HUDEP-2 (cell line): Measurements from ENCODE around the gene PPIL6.
"Not testable (repeated sequence)": the region's sequence is repeated elsewhere in the genome, so short reads cannot be mapped to it uniquely, and the experiment has no call there.

Source experiments
- DNase-seq, 76 experiments: peaks; one replicate each; lab custom pipeline; 2025; ENCODE audit not compliant: unreplicated experiment in 76 of 76; lab: John Stamatoyannopoulos, UW

The PPIL6 gene

DNA sequence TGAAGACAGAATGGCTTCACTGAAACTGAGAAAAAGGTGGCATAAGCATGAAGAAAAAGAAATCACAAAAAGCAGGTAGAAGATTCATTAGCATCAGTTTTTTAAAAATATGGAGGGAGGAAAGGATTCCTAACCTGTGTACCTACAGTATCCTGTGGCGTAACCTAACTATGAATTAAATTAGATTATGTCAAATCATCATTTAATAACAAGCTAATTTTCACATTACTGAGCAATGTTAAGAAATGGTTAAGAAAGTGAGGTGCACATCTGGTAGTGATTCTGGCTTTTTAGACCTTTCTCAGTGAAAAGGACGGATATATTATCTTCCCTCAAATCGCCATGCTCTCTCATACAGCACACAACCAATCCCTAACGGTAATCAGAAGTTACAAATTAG is 70.7 kb downstream of the PPIL6 start:
- no peak for DNase-seq

DNA sequence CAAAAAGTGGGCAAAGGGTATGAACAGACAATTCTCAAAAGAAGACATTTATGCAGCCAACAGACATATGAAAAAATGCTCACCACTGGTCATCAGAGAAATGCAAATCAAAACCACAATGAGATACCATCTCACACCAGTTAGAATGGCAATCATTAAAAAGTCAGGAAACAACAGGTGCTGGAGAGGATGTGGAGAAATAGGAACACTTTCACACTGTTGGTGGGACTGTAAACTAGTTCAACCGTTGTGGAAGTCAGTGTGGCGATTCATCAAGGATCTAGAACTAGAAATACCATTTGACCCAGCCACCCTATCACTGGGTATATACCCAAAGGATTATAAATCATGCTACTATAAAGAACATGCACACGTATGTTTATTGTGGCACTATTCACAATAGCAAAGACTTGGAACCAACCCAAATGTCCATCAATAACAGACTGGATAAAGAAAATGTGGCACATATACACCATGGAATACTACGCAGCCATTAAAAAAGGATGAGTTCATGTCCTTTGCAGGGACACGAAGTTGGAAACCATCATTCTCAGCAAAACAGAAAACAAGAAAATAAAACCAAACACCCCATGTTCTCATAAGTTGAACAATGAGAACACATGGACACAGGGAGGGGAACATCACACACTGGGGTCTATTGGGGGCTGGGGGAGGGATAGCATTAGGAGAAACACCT is 75.9 kb downstream of the PPIL6 start:
- not testable (repeated sequence) for DNase-seq

DNA sequence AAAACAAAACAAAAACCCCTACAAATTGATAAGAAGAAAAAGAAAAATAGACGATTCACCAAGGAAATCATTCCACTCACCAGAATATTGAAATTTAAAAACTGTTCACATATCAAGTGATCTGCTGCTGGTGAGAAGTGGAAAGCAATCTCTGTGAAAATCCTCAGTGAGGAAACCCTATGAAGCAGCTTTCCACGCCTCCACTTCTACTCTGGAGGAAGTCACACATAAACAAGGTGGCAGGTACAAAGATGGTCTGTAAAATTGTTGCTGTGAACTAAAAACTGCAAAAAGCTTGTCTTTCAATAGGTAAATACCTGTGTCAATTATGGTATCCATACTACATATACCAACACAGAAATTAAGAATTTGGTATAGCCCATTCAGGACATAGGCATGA is 76.7 kb downstream of the PPIL6 start:
- DNase-seq = no peak

DNA sequence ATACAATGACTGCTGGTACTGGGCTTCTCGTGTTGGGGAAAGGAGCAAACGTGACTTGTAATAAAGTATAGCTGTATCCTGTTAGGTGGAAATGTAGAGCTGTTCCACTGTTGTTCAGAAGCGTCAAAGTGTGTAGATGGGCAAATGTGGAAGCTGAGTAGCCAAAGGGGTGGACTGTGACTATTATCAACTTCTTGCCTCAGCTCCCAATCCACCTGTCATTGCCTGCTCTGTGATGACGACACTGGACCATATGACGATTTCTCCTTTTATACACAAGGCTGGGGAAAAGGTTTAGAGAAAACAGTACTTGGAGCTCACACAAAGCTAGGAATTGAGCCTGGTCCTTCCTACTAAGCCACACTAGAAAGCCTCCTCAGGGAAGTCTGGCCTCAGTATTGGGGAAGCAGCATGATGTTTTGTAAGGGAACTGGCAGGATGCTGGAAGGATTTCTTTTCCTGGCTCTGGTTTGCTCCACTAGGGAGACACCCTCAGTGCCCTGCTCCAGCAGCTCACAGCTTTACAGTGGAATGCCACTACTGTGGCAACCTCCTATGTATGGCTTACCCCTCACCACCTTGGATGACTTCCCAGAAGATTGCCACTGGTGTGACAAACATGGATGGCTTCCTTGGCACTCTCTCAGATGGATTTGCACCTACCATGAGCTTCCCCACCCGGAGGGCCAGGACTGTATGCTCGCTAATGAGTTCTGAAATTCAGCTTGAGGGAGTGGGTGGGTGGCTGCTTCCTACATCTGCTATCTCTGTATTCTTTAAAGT is 78.1 kb downstream of the PPIL6 start:
- DNase-seq = no peak

DNA sequence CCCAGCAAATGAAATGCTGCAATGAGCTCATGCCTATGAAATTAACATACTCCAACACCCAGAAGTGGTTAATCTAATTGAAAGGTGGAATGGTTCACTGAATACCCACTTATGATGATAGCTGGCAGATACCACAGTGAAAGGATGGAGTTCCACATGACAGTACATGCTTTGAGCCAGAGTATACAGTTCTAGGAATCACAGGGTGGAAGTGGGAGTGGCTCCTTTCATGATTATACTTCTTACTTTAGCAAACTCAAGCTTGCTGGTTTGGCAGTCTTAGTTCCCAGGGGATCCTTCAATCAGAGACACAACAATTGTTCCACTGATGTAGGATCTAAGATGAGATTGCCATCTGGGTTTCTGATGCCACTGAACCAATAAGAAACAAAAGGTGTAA is 79.6 kb downstream of the PPIL6 start:
- no peak for DNase-seq

DNA sequence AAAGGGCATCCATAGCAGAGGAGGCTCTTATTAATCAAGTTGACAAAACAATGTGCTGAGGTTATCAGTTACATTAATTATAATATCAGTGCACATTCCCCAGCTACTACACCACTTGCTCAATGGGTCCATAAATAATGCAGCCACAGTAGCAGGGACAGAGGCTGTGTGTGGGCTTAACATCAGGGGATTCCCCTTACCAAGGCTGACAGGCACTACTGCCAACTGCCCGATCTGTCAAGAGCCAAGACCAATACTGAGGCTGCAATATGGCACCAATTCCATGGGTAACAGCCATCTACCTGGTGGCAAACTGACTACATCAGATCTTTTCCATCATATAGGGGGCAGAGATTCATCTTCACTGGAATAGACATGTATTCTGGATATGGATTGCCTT is 80.1 kb downstream of the PPIL6 start:
- DNase-seq = no peak

DNA sequence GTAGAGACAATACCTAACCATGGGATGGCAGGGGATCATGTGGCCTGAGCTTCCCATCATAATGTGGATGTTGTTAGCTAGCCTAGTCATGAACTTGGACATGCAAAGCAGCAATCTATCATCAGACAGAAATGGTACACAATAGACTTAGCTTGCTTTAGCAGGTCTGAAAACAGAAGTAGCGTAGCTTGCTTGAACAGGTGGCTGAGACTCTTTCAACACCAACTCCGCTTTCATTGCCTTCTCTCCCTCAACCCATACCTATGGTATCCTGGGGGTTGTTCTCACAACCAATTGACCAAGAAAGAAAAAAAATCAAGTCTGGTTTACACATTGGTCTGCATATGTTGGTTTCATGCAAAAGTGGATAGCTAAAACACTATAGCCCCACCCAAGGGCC is 81.2 kb downstream of the PPIL6 start:
- no peak for DNase-seq

DNA sequence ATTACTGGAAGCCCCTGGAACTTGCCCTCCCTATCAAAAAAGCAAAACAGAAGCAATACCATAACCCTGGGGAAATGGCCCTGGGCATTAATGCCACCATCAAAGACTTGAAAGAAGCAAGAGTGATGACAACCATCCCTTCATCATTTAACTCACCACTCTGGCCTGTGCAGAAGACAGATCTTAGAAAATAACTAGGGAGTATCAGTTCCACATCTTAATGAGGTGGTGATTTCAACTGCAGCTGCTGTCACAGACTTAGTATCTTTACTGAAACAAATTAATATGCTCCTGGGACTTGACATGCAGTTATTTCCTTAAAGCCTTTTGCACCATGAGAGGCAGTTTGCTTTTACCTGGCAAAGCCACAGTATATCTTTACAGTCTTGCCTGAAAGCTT is 82.2 kb downstream of the PPIL6 start:
- DNase-seq = no peak

DNA sequence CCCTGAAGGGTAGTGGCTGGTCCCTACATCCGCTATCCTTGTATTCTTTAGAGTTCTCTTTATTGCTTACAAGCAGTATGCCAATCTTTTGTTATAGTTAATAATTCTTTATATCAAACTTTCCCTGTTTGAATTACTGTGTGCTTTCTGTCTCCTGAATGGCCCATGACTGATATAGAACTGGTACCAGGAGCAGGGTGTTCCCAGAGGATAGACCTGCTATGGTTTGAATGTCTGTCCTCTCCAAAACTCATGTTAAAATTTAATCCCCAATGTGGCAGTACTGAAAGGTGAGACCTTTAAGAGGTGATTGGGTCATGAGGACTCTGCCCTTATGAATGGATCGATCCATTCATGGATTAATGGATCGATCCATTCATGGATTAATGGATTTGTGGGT is 84.2 kb downstream of the PPIL6 start:
- no peak for DNase-seq

DNA sequence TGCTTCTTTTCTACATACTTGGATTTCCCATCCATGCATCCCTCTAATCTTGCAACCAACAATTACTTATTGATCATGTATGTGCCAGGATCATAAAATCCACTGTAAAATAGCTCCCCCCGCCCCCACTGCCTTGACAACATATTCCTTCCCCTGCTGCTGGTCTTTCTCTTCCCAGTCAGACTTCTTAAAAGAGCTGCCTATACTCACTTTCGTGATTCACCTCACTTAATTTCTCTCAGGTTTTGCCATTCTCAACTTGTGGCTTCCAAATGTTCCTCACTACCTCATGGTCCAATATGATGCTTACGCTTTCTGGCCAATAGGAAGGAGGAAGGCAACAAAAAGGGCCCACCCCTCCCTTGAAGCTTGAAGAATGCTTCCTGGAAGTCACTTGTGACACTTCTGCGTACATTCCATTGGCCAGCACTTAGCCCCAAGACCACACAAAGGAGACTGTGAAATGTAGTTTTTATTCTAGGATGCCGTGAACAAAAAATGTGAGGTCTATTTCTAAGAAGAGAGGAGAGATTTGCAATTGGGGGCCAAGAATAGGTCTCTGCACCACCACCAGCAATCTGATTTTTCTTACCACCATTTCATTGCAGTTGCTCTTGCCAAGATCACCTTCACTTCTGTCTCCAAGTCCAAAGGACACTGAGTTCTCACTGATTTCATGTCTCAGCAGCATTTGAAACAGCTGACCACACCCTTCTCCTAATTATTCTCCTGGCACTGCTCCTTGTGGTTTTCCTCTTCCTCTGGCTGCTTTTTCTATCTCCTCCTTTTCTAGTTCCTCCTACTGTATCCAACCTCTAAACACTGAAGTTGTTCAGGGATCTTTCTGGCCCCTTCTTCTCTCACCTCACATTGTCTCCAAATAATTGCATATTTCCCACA is 88.9 kb downstream of the PPIL6 start:
- no peak for DNase-seq

DNA sequence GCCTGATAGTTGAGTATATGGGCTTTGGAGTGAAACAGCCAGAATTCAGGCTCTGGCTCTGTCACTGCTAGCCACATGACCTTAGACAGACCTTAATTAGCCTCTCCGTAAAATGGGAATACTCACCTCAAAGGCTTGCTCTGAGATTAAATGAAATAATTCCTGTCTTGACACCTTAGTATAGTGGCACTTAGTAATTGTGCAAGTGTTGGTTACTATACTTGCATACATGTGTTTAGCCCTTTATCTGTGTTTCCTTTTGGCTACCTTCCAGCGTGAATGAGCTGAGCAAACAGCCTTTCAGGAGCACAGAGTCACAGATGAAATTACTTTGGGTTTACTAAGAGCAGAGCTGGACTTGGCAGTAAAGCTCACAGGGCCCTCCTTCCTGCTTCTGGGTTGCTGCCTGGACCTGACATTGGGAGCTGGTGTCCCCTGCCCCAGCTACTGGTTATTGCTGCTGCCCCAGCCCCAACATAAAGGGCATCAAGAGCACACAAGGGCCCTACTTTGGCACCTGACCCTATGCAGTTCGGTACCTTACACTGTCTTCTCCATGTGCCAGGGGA is 90.9 kb downstream of the PPIL6 start:
- DNase-seq = peak in 58 of 76 experiments; percentile 8 to 82 (median 51)

DNA sequence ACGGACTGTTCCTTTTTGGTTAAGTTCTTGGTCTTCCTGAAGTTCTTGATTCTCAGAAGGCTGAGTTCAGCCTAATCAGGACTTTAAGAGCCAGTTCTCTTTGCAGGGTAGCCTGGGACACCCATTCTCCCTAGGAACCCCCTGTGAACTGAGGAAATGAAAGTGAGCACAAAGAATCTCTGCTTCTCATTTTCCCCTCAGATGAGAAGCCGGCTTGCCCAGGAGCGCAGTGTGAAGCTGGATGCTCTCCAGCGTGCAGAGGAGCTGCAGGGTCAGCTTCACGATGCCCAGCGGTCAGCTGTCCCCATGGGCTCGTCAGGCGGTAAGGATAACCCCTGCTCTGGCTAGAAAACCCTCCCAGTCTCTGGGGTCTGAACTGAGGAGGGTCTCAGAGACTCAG is 92.2 kb downstream of the PPIL6 start:
- no peak for DNase-seq

DNA sequence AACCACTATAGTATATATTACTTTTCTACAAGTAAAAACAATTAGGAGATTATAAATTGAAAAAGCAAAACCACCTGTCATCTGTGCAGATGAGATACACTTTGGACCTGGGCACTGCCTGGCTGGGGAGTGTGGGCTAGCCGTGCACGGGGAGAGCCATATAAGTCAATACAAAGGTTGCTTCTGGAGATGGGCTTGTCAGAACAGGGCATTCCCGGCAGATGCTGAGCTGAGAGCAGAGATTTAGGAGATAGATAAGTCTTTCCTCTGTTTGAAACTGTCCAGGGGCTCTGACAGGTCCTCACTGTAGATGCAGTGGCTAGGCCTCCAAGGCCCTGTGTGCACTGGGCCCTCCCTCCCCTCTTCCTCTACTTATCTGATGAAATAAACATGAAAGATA is 92.6 kb downstream of the PPIL6 start:
- no peak for DNase-seq

DNA sequence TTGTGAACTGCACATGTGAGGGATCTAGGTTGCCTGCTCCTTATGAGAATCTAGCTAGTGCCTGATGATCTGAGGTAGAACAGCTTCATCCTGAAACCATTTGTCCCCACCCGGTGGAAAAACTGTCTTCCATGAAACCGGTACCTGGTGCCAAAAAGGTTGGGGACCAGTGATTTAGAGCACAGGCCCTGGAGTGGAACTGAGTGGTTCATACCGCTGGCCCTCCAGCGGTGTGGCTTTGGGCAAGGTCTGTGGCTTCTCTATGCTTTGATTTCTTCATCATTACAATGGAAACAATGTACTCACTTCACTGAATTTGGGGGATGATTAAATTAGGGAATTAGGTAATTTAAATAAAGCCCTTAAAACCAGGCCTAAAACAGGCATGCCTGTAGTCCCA is 94.4 kb downstream of the PPIL6 start:
- DNase-seq = no peak

DNA sequence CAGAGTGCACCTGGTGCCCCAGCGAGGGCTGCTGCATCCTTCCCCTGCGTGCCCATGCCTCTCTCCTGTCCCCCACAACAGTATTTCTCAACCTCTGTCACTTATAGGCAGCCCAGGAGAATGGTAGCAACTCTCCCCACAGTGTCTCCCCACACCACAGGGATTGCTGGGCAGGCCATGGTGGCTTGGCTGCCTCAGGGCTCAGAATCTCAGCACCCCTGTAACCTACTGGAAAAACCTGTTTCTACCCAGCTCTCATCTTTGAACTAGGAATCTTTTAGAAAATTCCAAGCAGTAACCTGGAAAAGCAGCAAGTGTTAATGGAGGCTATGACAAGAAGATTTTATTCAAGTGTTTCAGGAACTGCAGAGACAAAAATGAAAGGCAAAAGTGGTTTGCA is 96.2 kb downstream of the PPIL6 start:
- no peak for DNase-seq

DNA sequence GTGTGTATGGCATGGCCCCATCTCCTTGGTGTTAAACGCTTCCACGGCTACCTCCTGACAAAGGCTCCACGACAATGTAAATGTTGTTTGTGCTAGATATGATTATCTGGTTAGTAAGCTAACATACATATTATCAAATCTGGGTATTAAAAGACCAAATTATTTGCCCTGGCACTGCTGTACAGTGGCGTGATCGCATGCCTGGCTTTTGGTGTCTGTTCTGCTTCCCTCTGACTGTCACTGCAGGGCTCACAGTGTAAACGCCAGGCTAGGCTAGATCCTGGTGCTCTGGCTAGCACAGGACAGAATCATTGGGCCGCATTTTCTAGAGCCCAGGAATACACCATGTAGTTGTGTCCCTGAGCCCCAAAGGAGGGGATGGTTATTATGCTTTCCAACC is 96.9 kb downstream of the PPIL6 start:
- no peak for DNase-seq

DNA sequence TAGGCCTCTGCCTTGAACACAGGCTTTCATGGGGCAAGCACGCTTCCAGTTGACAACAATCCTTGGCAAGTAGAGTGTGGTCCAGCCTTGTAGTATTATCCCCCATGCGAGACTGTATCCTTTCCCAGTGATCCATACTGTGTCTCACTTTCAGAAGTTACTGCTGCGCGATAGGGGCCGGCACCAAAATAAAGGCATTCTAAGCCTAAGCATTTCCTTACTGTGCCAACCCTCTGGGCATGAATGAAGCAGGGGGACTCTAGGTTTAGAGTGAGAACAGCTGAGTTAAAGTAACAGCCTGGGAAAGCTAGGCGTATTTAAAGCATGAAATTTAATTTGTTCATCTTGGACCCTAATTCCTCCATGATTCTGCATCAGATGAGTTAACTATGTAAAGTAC is 97.5 kb downstream of the PPIL6 start:
- DNase-seq = no peak

DNA sequence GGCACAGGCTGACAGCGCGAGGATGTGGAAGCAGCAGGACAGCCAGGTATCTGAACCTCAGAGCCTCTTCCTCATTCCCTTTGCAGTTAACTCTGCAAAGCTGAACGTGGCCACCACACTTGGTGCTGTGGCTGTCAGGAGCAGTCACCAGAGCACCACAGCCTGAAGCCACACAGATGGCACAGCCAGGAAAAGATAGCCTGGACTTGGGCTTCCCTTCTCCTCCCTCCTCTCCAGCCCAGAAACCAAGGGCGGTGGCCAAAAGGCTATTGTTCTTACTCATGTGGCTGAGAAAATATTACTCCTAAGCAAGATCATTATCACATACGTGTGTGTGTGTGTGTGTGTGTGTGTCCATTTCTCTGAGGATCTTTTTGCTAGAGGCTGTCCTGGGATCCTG is 97.9 kb downstream of the PPIL6 start:
- DNase-seq = peak in 69 of 76 experiments; percentile 16 to 78 (median 47)

DNA sequence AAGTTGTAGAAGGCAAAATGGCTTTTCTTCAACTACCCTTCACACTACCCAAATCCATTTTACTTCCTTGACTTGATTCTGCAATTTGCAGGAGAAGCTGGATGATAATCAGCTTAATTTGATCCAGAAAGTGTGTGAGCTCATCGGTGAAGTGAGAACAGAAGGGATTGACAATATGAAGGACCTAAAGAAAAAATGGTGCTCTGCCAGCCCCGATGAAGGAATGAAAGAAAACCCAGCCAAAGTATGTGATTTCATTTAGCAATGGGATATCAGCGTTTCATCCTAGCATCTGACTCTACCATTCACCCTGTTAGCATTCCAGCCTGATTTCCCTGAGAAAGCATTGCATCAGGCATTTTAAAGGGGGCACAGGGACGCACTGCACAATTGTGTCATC is 99.6 kb downstream of the PPIL6 start:
- DNase-seq = no peak
